Umbilical cord (tissue), 2 donors: ENCODE data around the gene EN2. TPM values are rescaled to one million over a fixed set of nuclear protein-coding genes. Genes with fewer than 3 reads are reported as not detected.

Source experiments
- DNase-seq: peaks from one replicate; pipeline ENCODE4 v3.0.0-alpha.2; 2015; ENCODE audit warnings: low spot score
- total RNA-seq: library from RNA; depleted of rRNA; stranded (reverse); fragments of >200 nt; gene quantifications from one replicate; pipeline ENCODE4 v1.2.3, GENCODE V29; 2014; ENCODE audit warnings: low replicate concordance; ENCODE audit not compliant: insufficient read depth

EN2 gene
- total RNA-seq = 2.6 TPM

- no peak for DNase-seq
These were observed at the start of gene EN2 for GRCh38 chr7:155458111-155458877. EN2 (plus strand) TSS chr7:155458129; CDS start chr7:155458378, 249 bp downstream.

- no peak for DNase-seq
These were observed 49.0 kb upstream of the EN2 start for GRCh38 chr7:155408651-155409586.

DNA sequence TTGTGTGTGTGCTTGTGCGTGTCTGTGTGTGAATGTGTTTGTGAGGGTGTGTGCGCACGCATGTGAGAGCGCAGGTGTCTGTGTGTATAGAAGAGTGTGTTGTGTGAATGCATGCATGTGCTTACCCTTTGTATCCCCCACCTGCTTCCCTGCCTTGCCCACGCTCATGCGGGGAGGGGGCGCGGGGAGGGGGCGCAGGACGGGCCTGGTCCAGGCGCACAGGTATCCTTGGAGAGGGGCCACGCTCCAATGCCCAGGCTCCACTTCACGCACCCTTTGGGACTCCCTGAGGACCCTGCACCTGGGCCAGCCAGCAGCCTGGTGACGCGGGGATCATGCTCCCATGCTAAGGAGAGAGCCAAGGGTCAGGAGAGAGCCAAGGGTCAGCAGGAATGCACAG, 47.9 kb upstream of the EN2 start:
- DNase-seq = no peak

DNA sequence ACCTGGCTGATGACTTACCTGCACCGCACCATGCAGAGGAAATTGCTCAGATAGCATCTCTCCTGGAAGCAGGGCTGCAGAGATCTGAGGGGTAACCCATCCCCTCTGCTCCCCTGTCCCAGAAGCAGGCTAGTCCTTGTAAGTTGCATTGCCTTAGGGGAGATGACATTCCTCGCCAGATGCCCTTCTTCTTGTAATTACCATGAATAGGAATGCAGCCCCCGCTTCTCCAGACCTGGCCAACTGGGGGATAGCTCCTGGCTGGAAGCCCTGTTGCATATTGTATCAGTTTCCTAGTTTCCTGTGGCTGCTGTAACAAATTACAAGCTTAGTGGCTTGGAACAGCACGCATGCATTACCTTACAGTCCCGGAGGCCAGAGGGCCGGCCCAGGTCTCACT, 47.5 kb upstream of the EN2 start:
- no peak for DNase-seq

GRCh38 chr7:155411718-155412415, 46.1 kb upstream of the EN2 start:
- DNase-seq = no peak

- peak; percentile 28 for DNase-seq
These were observed 45.3 kb upstream of the EN2 start for GRCh38 chr7:155412416-155413253.

DNA sequence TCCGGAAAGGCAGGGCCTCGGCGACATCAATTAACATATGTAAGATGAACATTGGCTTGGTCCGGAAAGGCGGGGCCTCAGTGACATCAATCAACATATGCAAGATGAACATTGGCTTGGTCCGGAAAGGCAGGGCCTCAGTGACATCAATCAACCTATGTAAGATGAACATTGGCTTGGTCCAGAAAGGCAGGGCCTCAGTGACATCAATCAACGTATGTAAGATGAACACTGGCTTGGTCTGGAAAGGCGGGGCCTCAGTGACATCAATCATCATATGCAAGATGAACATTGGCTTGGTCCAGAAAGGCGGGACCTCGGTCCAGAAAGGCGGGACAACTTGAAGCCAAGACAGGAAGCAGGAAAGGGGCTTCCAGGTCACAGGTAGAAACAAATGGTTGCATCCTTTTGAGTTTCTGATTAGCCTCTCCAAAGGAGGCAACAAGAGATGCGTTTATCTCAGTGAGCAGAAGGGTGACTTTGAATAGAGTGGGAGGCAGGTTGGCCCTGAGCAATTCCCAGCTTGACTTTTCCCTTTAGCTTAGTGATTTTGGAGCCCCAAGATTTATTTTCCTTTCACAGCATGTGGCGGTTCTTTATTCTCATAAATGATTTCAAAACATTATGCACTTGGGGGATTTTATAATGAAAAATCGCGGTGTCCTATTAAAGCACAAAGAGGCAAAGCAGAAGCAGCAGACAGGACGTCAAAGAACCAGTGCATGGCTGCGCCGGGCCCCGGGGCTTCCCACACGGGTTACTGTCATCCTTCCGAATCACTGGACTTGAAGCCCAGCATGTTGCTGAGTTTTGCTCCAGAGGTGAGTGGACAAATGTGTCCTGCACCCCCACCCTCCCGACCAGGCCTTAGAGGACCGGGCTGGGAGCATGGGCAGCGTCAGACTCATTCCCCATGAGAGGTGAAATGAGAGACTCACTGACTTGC, 43.1 kb upstream of the EN2 start:
- DNase-seq = no peak

DNA sequence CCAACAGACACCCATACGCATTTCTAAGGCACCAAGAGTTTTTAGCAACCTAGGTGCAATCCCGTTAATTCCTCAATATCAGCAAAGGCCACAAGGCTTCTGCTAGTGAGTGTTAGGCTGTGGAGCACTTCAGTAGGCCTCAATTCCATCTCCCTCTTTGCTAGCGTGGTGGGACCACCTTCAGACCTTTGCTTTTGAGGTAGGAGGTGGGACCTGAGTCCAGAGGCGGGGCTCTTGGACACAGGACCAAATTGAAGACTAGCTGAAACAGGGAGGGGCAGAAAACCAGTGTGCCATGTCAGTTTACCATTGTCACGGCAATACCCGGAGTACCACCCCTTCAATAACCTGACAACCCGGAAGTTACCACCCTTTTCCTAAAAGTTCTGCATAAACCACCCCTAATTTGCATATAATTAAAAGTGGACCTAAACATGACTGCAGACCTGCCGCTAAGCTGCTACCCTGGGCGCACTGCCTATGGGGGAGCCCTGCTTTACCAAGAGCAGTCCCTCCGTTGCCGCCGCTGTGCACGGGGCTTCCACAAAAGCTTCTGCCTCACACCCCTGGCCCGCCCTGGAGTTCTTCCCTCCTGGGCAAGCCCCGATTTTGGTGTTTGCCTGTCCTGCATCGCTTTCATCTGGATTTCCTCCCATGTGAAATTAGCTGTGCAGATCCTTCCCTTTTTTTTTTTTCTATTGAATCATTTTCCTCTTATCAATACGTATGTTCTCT, 41.1 kb upstream of the EN2 start:
- no peak for DNase-seq

DNA sequence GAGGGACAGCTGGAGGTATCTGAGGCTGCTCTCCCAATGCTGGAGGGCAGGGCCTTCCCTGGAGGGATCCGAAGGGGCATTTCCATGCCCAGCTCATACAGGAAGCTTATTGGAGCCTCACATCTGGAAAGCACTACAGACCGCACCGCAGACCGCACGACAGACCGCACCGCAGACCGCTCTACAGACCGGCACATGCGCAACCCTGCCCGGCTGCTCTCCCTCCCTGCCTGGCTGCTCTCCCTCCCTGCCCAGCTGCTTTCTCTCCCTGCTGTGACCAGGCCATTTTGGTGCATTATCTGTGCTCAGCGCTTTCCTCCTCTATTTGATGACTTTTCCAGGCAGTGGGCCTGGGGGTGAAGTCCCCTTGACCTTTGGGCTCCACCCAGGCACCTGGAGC, 39.6 kb upstream of the EN2 start:
- no peak for DNase-seq

- no peak for DNase-seq
These were observed 38.8 kb upstream of the EN2 start for GRCh38 chr7:155418941-155419755.

DNA sequence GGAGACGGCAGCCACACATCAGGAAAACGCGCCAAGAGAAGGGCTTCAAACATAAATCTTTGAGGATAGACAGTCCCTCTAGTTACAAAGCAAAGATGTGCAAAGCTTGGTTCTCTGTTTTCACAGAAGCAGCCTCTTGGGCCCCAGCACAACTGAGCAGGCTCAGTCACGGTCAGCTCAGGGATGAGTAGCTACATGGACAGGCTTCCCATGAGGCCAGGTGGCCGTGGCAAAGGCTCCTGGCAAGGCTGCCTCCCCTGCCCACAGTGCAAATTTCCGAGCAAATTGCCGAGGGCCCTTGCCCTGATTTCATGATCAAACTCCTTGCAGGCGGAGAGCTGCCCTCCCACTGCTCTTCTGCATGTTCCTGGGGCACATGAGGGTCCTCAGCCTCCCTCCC, 37.8 kb upstream of the EN2 start:
- DNase-seq = no peak

- no peak for DNase-seq
These were observed 35.8 kb upstream of the EN2 start for GRCh38 chr7:155422151-155422550.

DNA sequence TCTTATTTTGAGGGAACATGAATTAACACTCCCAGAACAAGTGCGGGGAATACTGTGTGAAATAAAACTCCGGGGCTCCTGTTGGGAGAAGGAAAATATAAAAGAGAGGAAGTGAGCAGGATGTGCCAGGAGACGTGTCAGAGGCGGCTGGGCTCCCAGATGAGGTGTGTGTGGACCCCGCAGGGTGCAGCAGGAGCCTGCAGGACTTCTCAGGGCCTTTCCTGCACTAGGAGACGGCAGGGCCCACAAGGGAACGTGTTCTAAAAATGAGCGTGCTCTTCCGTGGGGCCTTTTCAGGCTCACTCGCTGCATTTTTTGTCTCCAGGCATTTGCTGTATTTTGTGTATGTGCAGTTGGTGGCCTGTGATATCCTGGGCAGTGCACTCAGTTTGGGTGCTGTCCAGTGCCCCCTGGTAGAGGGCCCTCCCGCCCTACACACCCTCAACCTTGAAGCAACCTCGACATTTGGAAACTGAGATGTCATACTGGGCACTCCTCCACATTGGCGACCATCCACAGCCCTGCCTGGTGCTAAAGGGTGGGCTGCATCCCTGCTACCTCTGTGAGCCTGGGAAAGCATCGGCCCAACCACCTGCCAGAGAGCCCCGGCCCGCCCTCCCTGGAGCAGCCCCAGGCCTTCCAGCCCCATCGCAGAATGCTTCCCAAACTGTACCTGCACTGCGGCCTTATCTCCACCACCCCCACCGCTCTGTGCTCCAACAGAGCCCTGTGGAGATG, 35.2 kb upstream of the EN2 start:
- DNase-seq = no peak

- no peak for DNase-seq
These were observed 34.3 kb upstream of the EN2 start for GRCh38 chr7:155423337-155424285.

DNA sequence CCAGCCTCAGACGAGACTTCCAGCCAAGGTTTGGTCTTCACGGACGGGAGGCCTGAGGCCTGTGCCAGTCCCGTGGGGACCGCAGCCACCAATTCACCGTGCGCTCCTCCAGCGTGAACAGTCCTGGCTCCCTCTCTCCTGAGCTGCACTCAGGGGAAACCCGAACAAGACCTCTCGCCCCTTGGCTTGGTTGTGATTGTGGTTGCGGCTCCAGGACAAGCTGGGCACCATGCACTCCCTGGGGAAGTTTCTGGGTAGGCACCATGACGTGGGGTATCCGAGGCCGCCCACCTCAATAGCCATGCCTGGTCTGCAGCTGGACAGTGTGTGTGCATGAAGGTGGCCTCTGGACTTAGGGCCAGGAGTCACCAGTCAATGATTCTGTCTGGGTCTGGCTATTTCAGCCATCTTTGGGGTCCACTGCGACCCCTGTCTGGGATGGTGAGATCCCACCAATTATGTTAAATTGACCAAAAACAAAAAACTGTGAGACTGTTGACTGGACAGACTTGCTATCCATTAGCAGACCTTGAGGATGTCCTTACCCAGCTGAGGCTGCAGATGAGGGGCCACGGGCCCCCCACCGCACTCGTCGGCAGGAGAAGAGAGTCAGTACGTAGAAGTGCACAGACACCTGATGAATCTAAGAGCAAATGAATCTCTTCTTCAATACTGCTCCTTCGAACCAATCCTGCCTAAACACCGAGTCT, 33.5 kb upstream of the EN2 start:
- DNase-seq = no peak

DNA sequence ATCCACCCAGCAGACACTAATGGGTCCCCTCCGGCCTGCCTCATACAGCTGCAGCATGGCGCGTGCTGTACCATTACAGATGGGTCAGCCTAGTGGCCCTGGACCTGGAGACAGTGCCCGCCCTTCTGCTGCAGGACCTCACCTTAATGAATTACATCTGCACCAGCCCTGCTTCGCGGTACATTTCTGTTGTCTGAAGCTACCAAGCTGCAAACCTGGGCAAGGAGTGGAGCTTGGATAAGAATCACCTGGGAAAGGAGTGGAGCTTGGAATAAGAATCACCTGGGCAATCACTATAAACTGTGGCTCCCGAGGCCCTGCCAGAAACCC, 33.0 kb upstream of the EN2 start:
- no peak for DNase-seq
